Natural killer cell (primary cell): ENCODE results near the gene UGT1A10. TPM values are rescaled to one million over a fixed set of nuclear protein-coding genes. Genes with fewer than 3 reads are reported as not detected.

ENCODE experiments used
- ATAC-seq, 3 donors: fragments of 150-1000 bp in 2 of 3; fragments of 200-7000 bp in 1 of 3; cut with Tn5 transposase; 1 replicate in 1 of 3; 2 replicates in 2 of 3; pipeline ENCODE4 v1.10.0; 2021; ENCODE audit warnings: mild to moderate bottlenecking in 2 of 3, moderate library complexity in 2 of 3
- DNase-seq, 2 donors: peaks; one replicate each; pipeline versions ENCODE4 v3.0.0 to v3.0.0-alpha.2; 2013 to 2021; ENCODE audit warnings: mixed read lengths in 1 of 2
- H3K27ac ChIP-seq: one replicate; pipeline ENCODE4 v1.5.1; 2013; ENCODE audit warnings: mild to moderate bottlenecking, low read length
- H3K27me3 ChIP-seq: one replicate; pipeline ENCODE4 v1.6.1; 2013; ENCODE audit warnings: low read length; ENCODE audit not compliant: control insufficient read depth, insufficient read depth
- H3K36me3 ChIP-seq: one replicate; pipeline ENCODE4 v1.6.1; 2013; ENCODE audit warnings: low read length; ENCODE audit not compliant: control insufficient read depth, insufficient read depth
- H3K4me1 ChIP-seq: one replicate; pipeline ENCODE4 v1.6.1; 2013; ENCODE audit warnings: low read length; ENCODE audit not compliant: control insufficient read depth, insufficient read depth
- H3K4me3 ChIP-seq: one replicate; pipeline ENCODE4 v1.5.1; 2013; ENCODE audit warnings: low read length
- H3K9me3 ChIP-seq: one replicate; pipeline ENCODE4 v1.6.1; 2013; ENCODE audit warnings: low read length; ENCODE audit not compliant: control insufficient read depth, insufficient read depth
- H3K27ac Mint-ChIP-seq, 2 donors: one replicate each; pipeline ENCODE4 v1.8.0; 2022; ENCODE audit warnings: mild to moderate bottlenecking in 2 of 2, mixed read lengths in 2 of 2, moderate library complexity in 1 of 2
- H3K27me3 Mint-ChIP-seq, 2 donors: one replicate each; pipeline ENCODE4 v1.8.0; 2022; ENCODE audit warnings: low read depth in 2 of 2, mixed read lengths in 2 of 2
- H3K36me3 Mint-ChIP-seq: one replicate; pipeline ENCODE4 v1.8.0; 2022; ENCODE audit warnings: mixed read lengths
- H3K4me1 Mint-ChIP-seq, 2 donors: one replicate each; pipeline ENCODE4 v1.8.0; 2022; ENCODE audit warnings: mixed read lengths in 2 of 2
- H3K4me3 Mint-ChIP-seq: one replicate; pipeline ENCODE4 v1.8.0; 2022; ENCODE audit warnings: mild to moderate bottlenecking, moderate library complexity, mixed read lengths
- H3K9me3 Mint-ChIP-seq, 2 donors: one replicate each; pipeline ENCODE4 v1.8.0; 2022; ENCODE audit warnings: mixed read lengths in 2 of 2
- CTCF ChIP-seq: fragments of 200-600 bp; IDR thresholded peaks from one replicate; pipeline ENCODE4 v1.8.0; 2022; ENCODE audit warnings: antibody characterized with exemption
- WGBS: methylation state at CpG from one replicate; pipeline ENCODE4 v1.1.7; 2013; ENCODE audit warnings: missing lambda C conversion rate; ENCODE audit not compliant: insufficient coverage; 5-methylcytosine and 5-hydroxymethylcytosine counted together
- intact Hi-C: fragments of 100-400 bp; cut with micrococcal nuclease; formaldehyde crosslinking; loops from one replicate; pipeline ENCODE4 v1.14.2; 2022
- total RNA-seq, 4 donors: library from RNA; stranded (reverse); fragments of 120-200 nt in 1 of 4; gene quantifications; one replicate each; pipeline versions ENCODE4 v1.2.3 to v1.2.4, GENCODE V29; 2013 to 2022

The UGT1A10 gene
- total RNA-seq, 3 donors from 2014 or later (not counting 1 experiment from before 2014, with no cell fraction given) = not detected

- DNase-seq (no peak), ATAC-seq (no peak)
- Mint-ChIP-seq H3K9me3 (no peaks in the 10 kb centered on the region), H3K27me3 (peaks cover 8 to 10% of the 10 kb centered on the region in 2 donors), H3K27ac (no peak overlapping the region), H3K4me1 (peaks cover 0 to 5% of the 10 kb centered on the region in 2 donors), H3K4me3 (no peak overlapping the region), H3K36me3 (no peaks in the 10 kb centered on the region)
- Histone ChIP-seq H3K36me3 (no peaks in the 10 kb centered on the region), H3K9me3 (no peaks in the 10 kb centered on the region), H3K4me3 (no peak overlapping the region), H3K27me3 (no peaks in the 10 kb centered on the region), H3K27ac (no peak overlapping the region), H3K4me1 (no peaks in the 10 kb centered on the region)
- intact Hi-C loops = no loop called here
- 94% methylated on average over 6 of the region's 6 CpGs for WGBS
- TF ChIP-seq CTCF = no peak
Observed at GRCh38 chr2:233820774-233821105, 184.5 kb downstream of the UGT1A10 start.

- Mint-ChIP-seq H3K27ac (no peak overlapping the region), H3K27me3 (peaks cover 3 to 12% of the 10 kb centered on the region in 2 donors), H3K9me3 (no peaks in the 10 kb centered on the region), H3K4me3 (no peak overlapping the region), H3K36me3 (no peaks in the 10 kb centered on the region), H3K4me1 (peaks cover 0 to 5% of the 10 kb centered on the region in 2 donors)
- DNase-seq (no peak), ATAC-seq (no peak)
- TF ChIP-seq CTCF = no peak
- WGBS = 91% methylated on average over 3 of the region's 3 CpGs
- no peaks in the 10 kb centered on the region for H3K9me3 ChIP-seq
- H3K27me3 ChIP-seq = no peaks in the 10 kb centered on the region
- H3K4me1 ChIP-seq = no peaks in the 10 kb centered on the region
- intact Hi-C loops = no loop called here
- H3K27ac ChIP-seq = no peak overlapping the region
- H3K36me3 ChIP-seq = no peaks in the 10 kb centered on the region
- no peak overlapping the region for H3K4me3 ChIP-seq
Observed at GRCh38 chr2:233821196-233821595, 184.9 kb downstream of the UGT1A10 start.

- Mint-ChIP-seq H3K9me3 (no peaks in the 10 kb centered on the region), H3K27me3 (peaks cover 0 to 14% of the 10 kb centered on the region in 2 donors), H3K27ac (no peak overlapping the region), H3K4me3 (no peak overlapping the region), H3K36me3 (no peaks in the 10 kb centered on the region), H3K4me1 (peaks cover 0 to 5% of the 10 kb centered on the region in 2 donors)
- Histone ChIP-seq H3K4me3 (no peak overlapping the region), H3K4me1 (no peaks in the 10 kb centered on the region), H3K36me3 (no peaks in the 10 kb centered on the region), H3K9me3 (no peaks in the 10 kb centered on the region), H3K27me3 (no peaks in the 10 kb centered on the region), H3K27ac (no peak overlapping the region)
- TF ChIP-seq CTCF = no peak
- ATAC-seq = no peak
- peak in 1 of 2 donors; percentile 10 for DNase-seq
- intact Hi-C loops = no loop called here
- WGBS = 93% methylated on average over 8 of the region's 8 CpGs
Observed at GRCh38 chr2:233821709-233822100, 185.5 kb downstream of the UGT1A10 start.

GRCh38 chr2:233822101-233822771 is 186.0 kb downstream of the UGT1A10 start:
- Histone ChIP-seq H3K4me3 (no peak overlapping the region), H3K9me3 (no peaks in the 10 kb centered on the region), H3K27me3 (no peaks in the 10 kb centered on the region), H3K27ac (no peak overlapping the region), H3K36me3 (no peaks in the 10 kb centered on the region), H3K4me1 (no peaks in the 10 kb centered on the region)
- Mint-ChIP-seq H3K9me3 (no peaks in the 10 kb centered on the region), H3K36me3 (no peaks in the 10 kb centered on the region), H3K4me3 (no peak overlapping the region), H3K27ac (no peak overlapping the region), H3K27me3 (peaks cover 0 to 14% of the 10 kb centered on the region in 2 donors), H3K4me1 (peaks cover 0 to 2% of the 10 kb centered on the region in 2 donors)
- DNase-seq = peak in 1 of 2 donors; percentile 10
- no peak for TF ChIP-seq CTCF
- no peak for ATAC-seq
- 91% methylated on average over 21 of the region's 21 CpGs for WGBS
- intact Hi-C loops = no loop called here
